Peyer's patch (tissue), 4 donors: ENCODE results near the gene CSRP2.

ENCODE experiments used
- CTCF ChIP-seq, 6 experiments: fragments of 450-650 bp in 4 of 6; fragments of 200-600 bp in 2 of 6; sonication (generic) in 1 of 6; IDR thresholded peaks; one replicate each; pipeline ENCODE4 v1.5.1; 2017 to 2019; ENCODE audit warnings: antibody characterized with exemption in 6 of 6, mild to moderate bottlenecking in 3 of 6, moderate library complexity in 1 of 6
- POLR2A ChIP-seq, 2 donors: fragments of 450-650 bp; IDR thresholded peaks; one replicate each; pipeline ENCODE4 v1.5.1; 2017; ENCODE audit warnings: antibody characterized with exemption in 2 of 2, mild to moderate bottlenecking in 2 of 2, moderate library complexity in 2 of 2

DNA sequence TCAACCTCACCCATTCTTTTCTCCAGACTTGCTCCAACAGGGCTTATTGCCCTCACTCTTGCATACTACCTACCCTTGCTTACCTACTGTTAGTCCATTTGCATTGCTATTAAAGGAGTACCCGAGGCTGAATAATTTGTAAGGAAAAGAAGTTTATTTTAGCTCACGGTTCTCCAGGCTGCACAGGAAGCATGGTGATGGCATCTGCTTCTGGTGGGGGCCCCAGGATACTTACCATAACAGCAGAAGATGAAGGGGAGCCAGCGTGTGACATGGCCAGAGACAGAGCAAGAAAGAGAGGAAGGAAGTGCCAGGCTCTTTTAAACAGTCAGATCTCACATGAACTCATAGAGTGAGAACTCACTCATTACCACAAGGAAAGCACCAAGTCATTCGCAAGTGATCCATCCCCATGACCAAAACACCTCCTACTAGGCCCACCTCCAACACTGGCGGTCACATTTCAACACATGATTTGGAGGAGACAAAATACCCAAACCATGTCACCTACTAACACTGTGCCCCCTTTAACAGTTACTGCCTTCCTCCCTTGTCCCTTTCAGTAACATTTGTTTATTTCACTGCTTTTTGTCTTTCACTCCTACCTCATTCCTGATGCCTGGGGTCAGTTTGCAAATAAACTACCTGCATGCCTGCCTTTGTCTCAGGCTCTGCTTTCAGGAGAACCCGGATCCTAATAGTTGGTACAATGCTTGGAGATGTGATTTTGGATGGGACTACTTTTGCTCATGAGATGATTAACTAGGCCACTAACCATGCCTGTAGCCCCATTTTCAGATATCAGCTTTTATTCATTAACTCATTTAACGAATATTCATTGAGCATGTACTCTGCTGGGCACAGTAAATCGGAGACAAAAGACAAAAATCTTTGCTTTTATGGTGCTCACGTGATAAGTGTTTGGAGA is 41.6 kb upstream of the CSRP2 start:
- TF ChIP-seq POLR2A (IDR thresholded peaks at IDR 0.05) (no peak), CTCF (IDR thresholded peaks at IDR 0.05) (no peak)
